ENCODE data around the gene ROMO1. TPM values are rescaled to one million over a fixed set of nuclear protein-coding genes. Genes with fewer than 3 reads are reported as not detected.
"Not testable (repeated sequence)": the region's sequence is repeated elsewhere in the genome, so short reads cannot be mapped to it uniquely, and the experiment has no call there.

The ROMO1 gene
- total and polyA plus RNA-seq, 5 donors: 156 to 379 (median 173) TPM

- WGBS: 76% methylated on average over 12 of the region's 12 CpGs
- H3K27ac ChIP-seq (ENCODE audit: low read length): no peak overlapping the region
- no peak overlapping the region for H3K4me3 ChIP-seq (ENCODE audit: low read length)
Observed at GRCh38 chr20:35702051-35702823, 3.0 kb downstream of the ROMO1 start.

GRCh38 chr20:35702824-35703695 is 3.9 kb downstream of the ROMO1 start:
- ATAC-seq (no peak), DNase-seq (no peak)
- Histone ChIP-seq H3K4me3 (ENCODE audit: low read length) (no peak overlapping the region), H3K9me3 (ENCODE audit: control insufficient read depth, low read length) (no peaks in the 10 kb centered on the region), H3K4me1 (ENCODE audit: control insufficient read depth, insufficient read depth, low read length) (peaks cover 6% of the 10 kb centered on the region), H3K27ac (ENCODE audit: low read length) (no peak overlapping the region), H3K27me3 (ENCODE audit: control insufficient read depth, insufficient read depth) (no peaks in the 10 kb centered on the region)
- intact Hi-C loops (cut with DNase I): no loop called here
- 51% methylated on average over 4 of the region's 4 CpGs for WGBS

More at GRCh38 chr20:35702051-35702823, 3.0 kb downstream of the ROMO1 start:
- ATAC-seq: no peak
- Histone ChIP-seq H3K27me3 (ENCODE audit: control insufficient read depth, insufficient read depth) (no peaks in the 10 kb centered on the region), H3K4me1 (ENCODE audit: control insufficient read depth, insufficient read depth, low read length) (peaks cover 11% of the 10 kb centered on the region), H3K9me3 (ENCODE audit: control insufficient read depth, low read length) (no peaks in the 10 kb centered on the region)
- intact Hi-C loops (cut with DNase I): no loop called here
- DNase-seq: no peak

- H3K27me3 ChIP-seq (ENCODE audit: control insufficient read depth, insufficient read depth): no peaks in the 10 kb centered on the region
- DNase-seq: no peak
- ATAC-seq: no peak
- peaks cover 2% of the 10 kb centered on the region for H3K4me1 ChIP-seq (ENCODE audit: control insufficient read depth, insufficient read depth, low read length)
- 82% methylated on average over 5 of the region's 5 CpGs for WGBS
- H3K9me3 ChIP-seq (ENCODE audit: control insufficient read depth, low read length): no peaks in the 10 kb centered on the region
- H3K4me3 ChIP-seq (ENCODE audit: low read length): no peak overlapping the region
- intact Hi-C loops (cut with DNase I): no loop called here
- no peak overlapping the region for H3K27ac ChIP-seq (ENCODE audit: low read length)
Observed at GRCh38 chr20:35704514-35705261, 5.5 kb downstream of the ROMO1 start.

GRCh38 chr20:35705894-35706293 is 6.7 kb downstream of the ROMO1 start:
- H3K4me3 ChIP-seq (ENCODE audit: low read length); H3K27me3 ChIP-seq (ENCODE audit: control insufficient read depth, insufficient read depth); ATAC-seq; H3K4me1 ChIP-seq (ENCODE audit: control insufficient read depth, insufficient read depth, low read length); DNase-seq; H3K27ac ChIP-seq (ENCODE audit: low read length); H3K9me3 ChIP-seq (ENCODE audit: control insufficient read depth, low read length); intact Hi-C loops (cut with DNase I): not testable (repeated sequence)
- WGBS: 81% methylated on average over 11 of the region's 11 CpGs

- H3K27me3 ChIP-seq (ENCODE audit: control insufficient read depth, insufficient read depth); intact Hi-C loops (cut with DNase I); H3K4me1 ChIP-seq (ENCODE audit: control insufficient read depth, insufficient read depth, low read length); H3K9me3 ChIP-seq (ENCODE audit: control insufficient read depth, low read length); H3K4me3 ChIP-seq (ENCODE audit: low read length); ATAC-seq; DNase-seq; H3K27ac ChIP-seq (ENCODE audit: low read length): not testable (repeated sequence)
- WGBS: 89% methylated on average over 17 of the region's 17 CpGs
Observed at GRCh38 chr20:35706591-35707529, 7.7 kb downstream of the ROMO1 start.

GRCh38 chr20:35708502-35708901 is 9.3 kb downstream of the ROMO1 start:
- ATAC-seq (no peak), DNase-seq (no peak)
- H3K4me1 ChIP-seq (ENCODE audit: control insufficient read depth, insufficient read depth, low read length): no peaks in the 10 kb centered on the region
- no peak overlapping the region for H3K27ac ChIP-seq (ENCODE audit: low read length)
- H3K9me3 ChIP-seq (ENCODE audit: control insufficient read depth, low read length): no peaks in the 10 kb centered on the region
- no peak overlapping the region for H3K4me3 ChIP-seq (ENCODE audit: low read length)
- WGBS: 40% methylated on average over 1 of the region's 1 CpG
- no peaks in the 10 kb centered on the region for H3K27me3 ChIP-seq (ENCODE audit: control insufficient read depth, insufficient read depth)
- intact Hi-C loops (cut with DNase I): no loop called here

- Histone ChIP-seq H3K4me1 (ENCODE audit: control insufficient read depth, insufficient read depth, low read length) (no peaks in the 10 kb centered on the region), H3K27me3 (ENCODE audit: control insufficient read depth, insufficient read depth) (no peaks in the 10 kb centered on the region), H3K9me3 (ENCODE audit: control insufficient read depth, low read length) (no peaks in the 10 kb centered on the region), H3K4me3 (ENCODE audit: low read length) (no peak overlapping the region), H3K27ac (ENCODE audit: low read length) (no peak overlapping the region)
- DNase-seq (no peak), ATAC-seq (no peak)
- 77% methylated on average over 1 of the region's 1 CpG for WGBS
- intact Hi-C loops (cut with DNase I): no loop called here
Observed at GRCh38 chr20:35709259-35709658, 10.1 kb downstream of the ROMO1 start.

GRCh38 chr20:35710039-35710438 is 10.8 kb downstream of the ROMO1 start:
- H3K4me1 ChIP-seq (ENCODE audit: control insufficient read depth, insufficient read depth, low read length): no peaks in the 10 kb centered on the region
- intact Hi-C loops (cut with DNase I): no loop called here
- H3K27me3 ChIP-seq (ENCODE audit: control insufficient read depth, insufficient read depth): no peaks in the 10 kb centered on the region
- H3K4me3 ChIP-seq (ENCODE audit: low read length): no peak overlapping the region
- no peak overlapping the region for H3K27ac ChIP-seq (ENCODE audit: low read length)
- DNase-seq: no peak
- H3K9me3 ChIP-seq (ENCODE audit: control insufficient read depth, low read length): no peaks in the 10 kb centered on the region
- no peak for ATAC-seq

- no peak for ATAC-seq
- no peaks in the 10 kb centered on the region for H3K27me3 ChIP-seq (ENCODE audit: control insufficient read depth, insufficient read depth)
- H3K9me3 ChIP-seq (ENCODE audit: control insufficient read depth, low read length): no peaks in the 10 kb centered on the region
- H3K27ac ChIP-seq (ENCODE audit: low read length): no peak overlapping the region
- 61% methylated on average over 6 of the region's 6 CpGs for WGBS
- no peaks in the 10 kb centered on the region for H3K4me1 ChIP-seq (ENCODE audit: control insufficient read depth, insufficient read depth, low read length)
- no peak for DNase-seq
- H3K4me3 ChIP-seq (ENCODE audit: low read length): no peak overlapping the region
- intact Hi-C loops (cut with DNase I): no loop called here
Observed at GRCh38 chr20:35710884-35711587, 11.8 kb downstream of the ROMO1 start.
